WTC11 (cell line): ENCODE results near the gene IDH3B.

Experiments
- CTCF ChIP-seq: fragments of 200-600 bp; IDR thresholded peaks from 2 replicates; pipeline ENCODE4 v1.8.0; 2022; ENCODE audit warnings: antibody characterized with exemption
- ELF4 ChIP-seq: sonication (generic); formaldehyde crosslinking; IDR thresholded peaks from 2 replicates; pipeline ENCODE4 v1.8.1; 2022; ENCODE audit warnings: low read depth, mild to moderate bottlenecking, moderate library complexity, missing genetic modification reagents
- FOXJ3 ChIP-seq: sonication (generic); formaldehyde crosslinking; IDR thresholded peaks from 2 replicates; pipeline ENCODE4 v1.9.0; 2021; ENCODE audit warnings: missing genetic modification reagents, mild to moderate bottlenecking, borderline replicate concordance
- KAT7 ChIP-seq: sonication (generic); formaldehyde crosslinking; IDR thresholded peaks from 2 replicates; pipeline ENCODE4 v1.8.1; 2023; ENCODE audit warnings: missing genetic modification reagents, mild to moderate bottlenecking, borderline replicate concordance
- MAX ChIP-seq: sonication (generic); formaldehyde crosslinking; IDR thresholded peaks from 2 replicates; pipeline ENCODE4 v1.8.0; 2022; ENCODE audit warnings: mild to moderate bottlenecking, missing genetic modification reagents
- NFE2L1 ChIP-seq: sonication (generic); formaldehyde crosslinking; IDR thresholded peaks from 2 replicates; pipeline ENCODE4 v1.8.1; 2023; ENCODE audit warnings: missing genetic modification reagents
- NR2C2 ChIP-seq: sonication (generic); formaldehyde crosslinking; IDR thresholded peaks from 2 replicates; pipeline ENCODE4 v1.8.0; 2022; ENCODE audit warnings: mild to moderate bottlenecking, missing genetic modification reagents
- PRDM15 ChIP-seq: sonication (generic); formaldehyde crosslinking; IDR thresholded peaks from 2 replicates; pipeline ENCODE4 v1.8.0; 2022; ENCODE audit warnings: missing genetic modification reagents
- SP1 ChIP-seq: sonication (generic); formaldehyde crosslinking; conservative IDR thresholded peaks from 2 replicates; pipeline ENCODE4 v1.8.1; 2022; ENCODE audit warnings: missing genetic modification reagents
- TEAD1 ChIP-seq: sonication (generic); formaldehyde crosslinking; IDR thresholded peaks from 2 replicates; pipeline ENCODE4 v1.8.0; 2022; ENCODE audit warnings: mild to moderate bottlenecking, missing genetic modification reagents
- USF1 ChIP-seq: sonication (generic); formaldehyde crosslinking; IDR thresholded peaks from 2 replicates; pipeline ENCODE4 v1.8.0; 2022; ENCODE audit warnings: mild to moderate bottlenecking, missing genetic modification reagents
- ZNF281 ChIP-seq: sonication (generic); formaldehyde crosslinking; IDR thresholded peaks from 2 replicates; pipeline ENCODE4 v1.8.0; 2023; ENCODE audit warnings: mild to moderate bottlenecking, missing genetic modification reagents
- ZNF425 ChIP-seq: fragments of 250-450 bp; sonication (Bioruptor Pico); conservative IDR thresholded peaks from 2 replicates; pipeline ENCODE4 v1.9.0; 2021; ENCODE audit warnings: mild to moderate bottlenecking
- ZNF671 ChIP-seq: fragments of 250-450 bp; sonication (Bioruptor Pico); IDR thresholded peaks from 2 replicates; pipeline ENCODE4 v1.8.0; 2021; ENCODE audit warnings: mild to moderate bottlenecking

GRCh38 chr20:2610326-2610725 lies 53.7 kb downstream of the IDH3B start:
- TF ChIP-seq NR2C2 (CRISPR knock-in tag), result no peak
- TF ChIP-seq KAT7 (CRISPR knock-in tag), result no peak
- no peak for TF ChIP-seq ZNF281 (CRISPR knock-in tag)
- no peak for TF ChIP-seq TEAD1 (CRISPR knock-in tag)
- no peak for TF ChIP-seq USF1
- TF ChIP-seq CTCF, result no peak
- no peak for TF ChIP-seq NFE2L1 (CRISPR knock-in tag)
- no peak for TF ChIP-seq PRDM15 (CRISPR knock-in tag)
- TF ChIP-seq FOXJ3 (CRISPR knock-in tag), result no peak
- TF ChIP-seq ZNF425 (CRISPR knock-in tag), result no peak
- TF ChIP-seq ZNF671 (CRISPR knock-in tag), result no peak
- no peak for TF ChIP-seq SP1
- TF ChIP-seq ELF4, result no peak
- no peak for TF ChIP-seq MAX (CRISPR knock-in tag)
